Transverse colon (tissue), 4 donors: ENCODE results near the gene RAMP1. TPM values are rescaled to one million over a fixed set of nuclear protein-coding genes. Genes with fewer than 3 reads are reported as not detected.

Experiments
- DNase-seq: peaks from one replicate; pipeline ENCODE4 v3.0.0-alpha.2; 2019
- H3K27ac ChIP-seq, 4 donors: fragments of 200-600 bp; sonication (generic); 2 replicates each; pipeline ENCODE4 v1.5.1; 2016 to 2018; ENCODE audit warnings: inconsistent platforms in 4 of 4
- H3K27me3 ChIP-seq: fragments of 200-600 bp; sonication (generic); 2 replicates; pipeline ENCODE4 v1.5.1; 2017; ENCODE audit warnings: inconsistent platforms
- H3K36me3 ChIP-seq, 4 donors: fragments of 200-600 bp; sonication (generic); 2 replicates each; pipeline ENCODE4 v1.5.1; 2017 to 2019; ENCODE audit warnings: inconsistent platforms in 4 of 4
- H3K4me1 ChIP-seq, 4 donors: fragments of 200-600 bp; sonication (generic); 2 replicates each; pipeline ENCODE4 v1.5.1; 2017 to 2020; ENCODE audit warnings: inconsistent platforms in 4 of 4
- H3K4me3 ChIP-seq, 4 donors: fragments of 200-600 bp; sonication (generic); 1 replicate in 1 of 4; 2 replicates in 3 of 4; pipeline versions ENCODE4 v1.5.1 to v1.6.1; 2017 to 2019; ENCODE audit warnings: inconsistent platforms in 4 of 4
- H3K9me3 ChIP-seq, 2 donors: fragments of 200-600 bp; sonication (generic); 2 replicates each; pipeline ENCODE4 v1.5.1; 2017 to 2019; ENCODE audit warnings: inconsistent platforms in 2 of 2
- EP300 ChIP-seq: sonication (generic); formaldehyde crosslinking; IDR thresholded peaks from one replicate; pipeline ENCODE4 v1.6.1; 2017; ENCODE audit warnings: antibody characterized with exemption, low read depth
- POLR2A ChIP-seq: fragments of 450-650 bp; IDR thresholded peaks from one replicate; pipeline ENCODE4 v1.6.1; 2016; ENCODE audit warnings: antibody characterized with exemption, mild to moderate bottlenecking, moderate library complexity
- POLR2AphosphoS5 ChIP-seq, 3 donors: sonication (generic); formaldehyde crosslinking; IDR thresholded peaks; one replicate each; pipeline ENCODE4 v1.6.1; 2016; ENCODE audit warnings: antibody characterized with exemption in 3 of 3
- WGBS, 2 donors: methylation state at CpG; one replicate each; pipeline ENCODE4 v1.1.5; 2018; ENCODE audit warnings: low coverage in 1 of 2; 5-methylcytosine and 5-hydroxymethylcytosine counted together
- in situ Hi-C, 4 donors: fragments of 200-750 bp; cut with MboI; loops; one replicate each; pipeline versions ENCODE4 v1.15.0 to v1.15.1; 2017; ENCODE audit warnings: low sequenced_read_pairs in 3 of 4, low pct_ligation_motif_present in 1 of 4, low pct_unique_long_range_greater_than_20kb in 1 of 4
- intact Hi-C: fragments of 100-400 bp; cut with DNase I; formaldehyde crosslinking; loops from one replicate; pipeline ENCODE4 v1.15.1; 2023; ENCODE audit warnings: low total_unique reads
- total RNA-seq, 4 donors: library from RNA; depleted of rRNA; stranded (reverse); fragments of >200 nt; gene quantifications; one replicate each; pipeline ENCODE4 v1.1.0, GENCODE V29; 2016
- TF ChIP-seq, protein P1 (sequence below), 5 experiments: fragments of 200-600 bp in 3 of 5; fragments of 450-650 bp in 2 of 5; sonication (generic) in 3 of 5; IDR thresholded peaks; 1 replicate in 2 of 5; 2 replicates in 3 of 5; pipeline ENCODE4 v1.5.1; 2016 to 2017; ENCODE audit warnings: antibody characterized with exemption in 5 of 5, inconsistent platforms in 3 of 5, mild to moderate bottlenecking in 2 of 5, moderate library complexity in 1 of 5

Gene RAMP1
- 100 to 1,000 TPM in 2 of 4 donors, 10 to 100 TPM in 2; 47.5 to 158 (median 95.7) TPM for total RNA-seq

DNA sequence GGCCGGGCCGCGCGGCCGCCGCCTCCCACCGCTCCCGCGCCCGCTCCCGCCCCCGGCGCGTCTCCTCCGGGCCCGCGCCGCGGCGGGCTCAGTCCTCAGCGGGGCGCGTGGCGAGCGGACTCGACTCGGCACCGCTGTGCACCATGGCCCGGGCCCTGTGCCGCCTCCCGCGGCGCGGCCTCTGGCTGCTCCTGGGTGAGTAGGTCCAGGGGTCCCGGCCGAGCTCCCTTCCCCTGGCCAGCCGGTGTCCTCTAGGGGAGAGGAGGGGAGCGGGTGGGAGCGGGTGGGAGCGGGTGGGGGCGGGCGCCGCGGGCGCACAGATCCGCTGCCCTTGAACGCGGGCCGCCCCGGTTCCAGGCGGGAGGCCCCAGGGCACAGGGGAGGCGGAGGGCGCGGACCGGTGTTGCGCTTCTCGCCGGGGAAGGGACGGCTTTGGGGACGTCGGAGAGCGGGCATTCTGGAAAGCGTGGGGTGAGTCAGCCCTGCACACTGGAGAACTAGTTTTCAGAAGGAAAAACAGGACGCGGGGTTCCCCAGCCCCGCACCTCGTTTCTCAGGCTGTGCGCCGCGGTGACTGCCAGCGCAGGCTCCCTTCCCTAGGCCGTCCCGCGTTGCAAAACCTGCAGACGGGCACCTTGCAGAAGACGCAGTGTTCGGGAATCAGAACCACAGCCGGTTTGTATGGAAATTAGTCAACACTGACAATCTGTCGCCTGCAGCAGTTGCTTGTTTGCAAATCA lies at the start of gene RAMP1:
Gene RAMP1, plus strand, starts transcription at position 91 of the 740 bp plus-strand sequence. Its CDS starts 53 bp downstream, at position 144.
- in situ Hi-C loops, result loop anchor here in 3 of 4 donors (10.0 to 25.0 kb wide), 2 partner anchors 403 to 405 kb away; no protein-coding TSS in a partner anchor
- peaks cover 15 to 48% (median 43%) of the 10 kb centered on the region in 4 donors for H3K4me1 ChIP-seq
- H3K27me3 ChIP-seq, result peaks cover 43% of the 10 kb centered on the region
- no peaks in the 10 kb centered on the region for H3K36me3 ChIP-seq
- H3K4me3 ChIP-seq, result peak within 1 kb of the TSS; percentile 43 to 58 (median 50)
- no peaks in the 10 kb centered on the region for H3K9me3 ChIP-seq
- TF ChIP-seq POLR2AphosphoS5 (IDR thresholded peaks at IDR 0.05) (peak in 1 of 3 donors; percentile 63), EP300 (no peak), POLR2A (no peak)
- TF ChIP-seq, protein P1, sequence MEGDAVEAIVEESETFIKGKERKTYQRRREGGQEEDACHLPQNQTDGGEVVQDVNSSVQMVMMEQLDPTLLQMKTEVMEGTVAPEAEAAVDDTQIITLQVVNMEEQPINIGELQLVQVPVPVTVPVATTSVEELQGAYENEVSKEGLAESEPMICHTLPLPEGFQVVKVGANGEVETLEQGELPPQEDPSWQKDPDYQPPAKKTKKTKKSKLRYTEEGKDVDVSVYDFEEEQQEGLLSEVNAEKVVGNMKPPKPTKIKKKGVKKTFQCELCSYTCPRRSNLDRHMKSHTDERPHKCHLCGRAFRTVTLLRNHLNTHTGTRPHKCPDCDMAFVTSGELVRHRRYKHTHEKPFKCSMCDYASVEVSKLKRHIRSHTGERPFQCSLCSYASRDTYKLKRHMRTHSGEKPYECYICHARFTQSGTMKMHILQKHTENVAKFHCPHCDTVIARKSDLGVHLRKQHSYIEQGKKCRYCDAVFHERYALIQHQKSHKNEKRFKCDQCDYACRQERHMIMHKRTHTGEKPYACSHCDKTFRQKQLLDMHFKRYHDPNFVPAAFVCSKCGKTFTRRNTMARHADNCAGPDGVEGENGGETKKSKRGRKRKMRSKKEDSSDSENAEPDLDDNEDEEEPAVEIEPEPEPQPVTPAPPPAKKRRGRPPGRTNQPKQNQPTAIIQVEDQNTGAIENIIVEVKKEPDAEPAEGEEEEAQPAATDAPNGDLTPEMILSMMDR (IDR thresholded peaks at IDR 0.05), result no peak
- DNase-seq, result no peak
- WGBS, 2 donors, result 0% methylated on average over 45 of the region's 79 CpGs; no CpG with 5 or more reads in 1 of the 2 donors
- peak within 1 kb of the TSS; percentile 71 to 94 (median 86) for H3K27ac ChIP-seq
- intact Hi-C loops, result loop anchor here (2.0 to 10.0 kb wide), 5 partner anchors 65 to 405 kb away; partner anchors contain the start of genes SCLY and UBE2F

DNA sequence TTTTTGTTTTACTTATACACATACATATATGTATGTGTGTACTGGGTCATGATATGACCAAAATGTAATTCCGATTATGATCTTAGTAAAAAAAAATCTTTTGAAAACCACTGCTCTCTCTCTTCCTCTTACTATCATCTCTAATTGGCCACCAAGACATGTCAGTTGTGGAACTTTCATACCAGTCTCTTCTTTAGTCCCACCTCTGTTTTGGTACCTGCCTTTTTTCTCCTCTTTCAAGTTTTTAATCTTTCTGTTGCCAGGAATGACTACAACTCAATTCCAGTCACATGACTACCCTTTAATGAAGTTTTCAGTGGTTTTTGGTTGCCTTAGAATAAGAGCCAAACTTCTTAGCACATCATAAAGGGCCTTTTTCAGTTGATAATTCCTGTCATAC lies 43.8 kb upstream of the RAMP1 start:
- TF ChIP-seq POLR2A (no peak), POLR2AphosphoS5 (IDR thresholded peaks at IDR 0.05) (no peak), EP300 (no peak)
- TF ChIP-seq, protein P1 (IDR thresholded peaks at IDR 0.05), result no peak
- intact Hi-C loops (no loop called here), in situ Hi-C loops (no loop called here)
- 73% methylated on average over 1 of the region's 1 CpG; no CpG with 5 or more reads in 1 of the 2 donors for WGBS, 2 donors
- Histone ChIP-seq H3K27me3 (no peaks in the 10 kb centered on the region), H3K4me3 (no peak overlapping the region), H3K4me1 (no peaks in the 10 kb centered on the region), H3K36me3 (no peaks in the 10 kb centered on the region), H3K9me3 (no peaks in the 10 kb centered on the region), H3K27ac (no peak overlapping the region)
- no peak for DNase-seq

DNA sequence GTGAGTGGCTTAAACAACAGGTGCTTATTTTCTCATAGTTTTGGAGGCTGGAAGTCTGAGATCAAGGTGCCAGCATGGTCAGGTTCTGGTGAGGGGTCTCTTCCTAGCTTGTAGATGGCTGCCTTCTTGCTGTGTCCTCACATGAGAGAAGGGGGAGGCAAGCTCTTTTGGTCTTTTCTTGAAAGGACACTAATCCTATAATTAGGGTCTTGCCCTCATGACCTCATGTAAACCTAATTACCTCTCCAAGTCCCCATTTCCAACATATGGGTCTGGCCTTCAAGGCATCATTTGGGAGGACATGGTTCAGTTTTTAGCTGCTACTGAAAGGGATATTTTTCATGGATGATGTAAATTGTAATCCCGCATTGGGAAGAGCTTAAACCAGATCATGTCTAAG lies 42.9 kb upstream of the RAMP1 start:
- no peaks in the 10 kb centered on the region for H3K36me3 ChIP-seq
- in situ Hi-C loops (no loop called here), intact Hi-C loops (no loop called here)
- no peak overlapping the region for H3K4me3 ChIP-seq
- no peak for DNase-seq
- H3K9me3 ChIP-seq, result no peaks in the 10 kb centered on the region
- TF ChIP-seq POLR2AphosphoS5 (IDR thresholded peaks at IDR 0.05) (no peak), EP300 (no peak), POLR2A (no peak)
- TF ChIP-seq, protein P1 (IDR thresholded peaks at IDR 0.05), result no peak
- no peaks in the 10 kb centered on the region for H3K4me1 ChIP-seq
- 80 to 100% methylated on average over 1 of the region's 1 CpG for WGBS, 2 donors
- H3K27ac ChIP-seq, result no peak overlapping the region
- no peaks in the 10 kb centered on the region for H3K27me3 ChIP-seq

DNA sequence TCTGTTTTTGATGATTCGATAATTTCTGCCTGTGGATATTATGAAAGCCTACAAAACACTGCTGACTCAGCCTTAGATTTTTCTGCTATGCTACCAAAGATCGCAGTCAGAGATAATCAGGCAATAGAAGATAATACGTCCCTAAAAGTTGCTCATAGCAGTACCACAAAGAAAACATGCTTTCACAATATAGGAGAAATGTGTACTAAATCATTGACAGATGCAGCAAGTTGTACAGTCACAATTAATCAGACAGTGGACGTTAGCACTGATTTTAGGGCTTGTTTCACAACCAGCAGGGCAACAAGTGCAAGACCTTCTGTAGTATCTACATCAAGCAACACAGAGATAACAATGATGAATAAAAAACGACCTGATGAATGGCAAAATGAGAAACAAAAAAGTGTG lies 41.4 kb upstream of the RAMP1 start:
- Histone ChIP-seq H3K27me3 (no peaks in the 10 kb centered on the region), H3K9me3 (no peaks in the 10 kb centered on the region), H3K36me3 (no peaks in the 10 kb centered on the region), H3K4me3 (no peak overlapping the region), H3K27ac (no peak overlapping the region), H3K4me1 (no peaks in the 10 kb centered on the region)
- no peak for TF ChIP-seq POLR2AphosphoS5 (IDR thresholded peaks at IDR 0.05)
- TF ChIP-seq, protein P1 (IDR thresholded peaks at IDR 0.05), result no peak
- no peak for TF ChIP-seq POLR2A
- TF ChIP-seq EP300, result no peak
- no peak for DNase-seq
- WGBS, 2 donors, result 8 to 62% methylated on average over 2 to 5 of the region's 5 CpGs
- in situ Hi-C loops (no loop called here), intact Hi-C loops (no loop called here)
